Measurements from ENCODE around the gene HERPUD1.

Gene HERPUD1

GRCh38 chr16:56929639-56930038 is 2.3 kb upstream of the HERPUD1 start:
- no CpG with 5 or more reads among the region's 4 CpGs for WGBS, 2 donors (ENCODE audit: extremely low coverage in 2 of 2, insufficient read length in 2 of 2, insufficient replicate concordance in 1 of 2)
- H3K4me1 ChIP-seq (ENCODE audit: control insufficient read depth in 2 of 2, insufficient read depth in 1 of 2, low read depth in 1 of 2, low read length in 2 of 2), result peaks cover 15% of the 10 kb centered on the region in 2 donors
- H2BK12ac ChIP-seq (ENCODE audit: low read length), result no peak overlapping the region

GRCh38 chr16:56930486-56931270 is 1.3 kb upstream of the HERPUD1 start:
- peaks cover 8% of the 10 kb centered on the region for H3K79me1 ChIP-seq (ENCODE audit: low read depth, low read length)
- peak overlapping the region; percentile 96 for H2AK5ac ChIP-seq (ENCODE audit: low read depth, low read length)
- H2BK15ac ChIP-seq (ENCODE audit: low read length), result peak overlapping the region; percentile 53
- H3K36me3 ChIP-seq (replicated peaks in 1 of 2; ENCODE audit: control insufficient read depth in 2 of 2, insufficient read depth in 2 of 2, low read length in 2 of 2), result peaks cover 0 to 9% of the 10 kb centered on the region in 2 donors
- H3K18ac ChIP-seq (ENCODE audit: low read length), result peak overlapping the region; percentile 23
- H3K4me1 ChIP-seq (ENCODE audit: control insufficient read depth in 2 of 2, insufficient read depth in 1 of 2, low read depth in 1 of 2, low read length in 2 of 2), result peaks cover 15% of the 10 kb centered on the region in 2 donors
- H3K23ac ChIP-seq (ENCODE audit: low read depth, low read length, poor library complexity), result no peak overlapping the region
- peak overlapping the region; percentile 85 for H2AFZ ChIP-seq (ENCODE audit: low read length)
- H2BK120ac ChIP-seq (ENCODE audit: low read depth, low read length), result no peak overlapping the region
- H3K9ac ChIP-seq (ENCODE audit: low read depth, low read length, poor library complexity), result no peak overlapping the region
- peak overlapping the region in 1 of 2 donors; percentile 44 for H3K4me3 ChIP-seq (ENCODE audit: low read length in 2 of 2)
- DNase-seq (ENCODE audit: low spot score), result no peak
- no peaks in the 10 kb centered on the region for H3K27me3 ChIP-seq (ENCODE audit: control insufficient read depth in 3 of 3, insufficient read depth in 3 of 3, low read depth in 1 of 3, low read length in 3 of 3)
- no peak overlapping the region for H3K27ac ChIP-seq (replicated peaks; ENCODE audit: low read length)
- no peak overlapping the region for H3K4me2 ChIP-seq (ENCODE audit: insufficient read depth, low read length, poor library complexity, severe bottlenecking)
- WGBS, 2 donors (ENCODE audit: extremely low coverage in 2 of 2, insufficient read length in 2 of 2, insufficient replicate concordance in 1 of 2), result no CpG with 5 or more reads among the region's 15 CpGs
- no peak overlapping the region for H3K4ac ChIP-seq (ENCODE audit: low read length)
- no peak overlapping the region for H2BK12ac ChIP-seq (ENCODE audit: low read length)
- peak overlapping the region; percentile 70 for H4K8ac ChIP-seq (ENCODE audit: low read depth, low read length)
- no peaks in the 10 kb centered on the region for H3K9me3 ChIP-seq (replicated peaks in 1 of 2; ENCODE audit: control insufficient read depth in 2 of 2, insufficient read depth in 1 of 2, low read depth in 1 of 2, low read length in 2 of 2)
- H4K91ac ChIP-seq (ENCODE audit: low read depth, low read length, poor library complexity), result peak overlapping the region; percentile 5
- H2BK5ac ChIP-seq (ENCODE audit: low read length), result peak overlapping the region; percentile 59
- no peak overlapping the region for H3K14ac ChIP-seq (ENCODE audit: low read length)

More at GRCh38 chr16:56929639-56930038, 2.3 kb upstream of the HERPUD1 start:
- Histone ChIP-seq H2BK120ac (ENCODE audit: low read depth, low read length) (no peak overlapping the region), H3K79me1 (ENCODE audit: low read depth, low read length) (peaks cover 8% of the 10 kb centered on the region), H3K18ac (ENCODE audit: low read length) (no peak overlapping the region), H2AFZ (ENCODE audit: low read length) (no peak overlapping the region), H3K14ac (ENCODE audit: low read length) (no peak overlapping the region), H2AK5ac (ENCODE audit: low read depth, low read length) (no peak overlapping the region), H3K9me3 (replicated peaks in 1 of 2; ENCODE audit: control insufficient read depth in 2 of 2, insufficient read depth in 1 of 2, low read depth in 1 of 2, low read length in 2 of 2) (no peaks in the 10 kb centered on the region), H3K36me3 (replicated peaks in 1 of 2; ENCODE audit: control insufficient read depth in 2 of 2, insufficient read depth in 2 of 2, low read length in 2 of 2) (no peaks in the 10 kb centered on the region), H3K4me3 (ENCODE audit: low read length in 2 of 2) (no peak overlapping the region), H3K23ac (ENCODE audit: low read depth, low read length, poor library complexity) (no peak overlapping the region), H4K91ac (ENCODE audit: low read depth, low read length, poor library complexity) (no peak overlapping the region), H3K4me2 (ENCODE audit: insufficient read depth, low read length, poor library complexity, severe bottlenecking) (no peak overlapping the region), H3K4ac (ENCODE audit: low read length) (no peak overlapping the region), H3K27ac (replicated peaks; ENCODE audit: low read length) (no peak overlapping the region), H3K9ac (ENCODE audit: low read depth, low read length, poor library complexity) (no peak overlapping the region), H2BK5ac (ENCODE audit: low read length) (no peak overlapping the region), H4K8ac (ENCODE audit: low read depth, low read length) (no peak overlapping the region), H2BK15ac (ENCODE audit: low read length) (no peak overlapping the region), H3K27me3 (ENCODE audit: control insufficient read depth in 3 of 3, insufficient read depth in 3 of 3, low read depth in 1 of 3, low read length in 3 of 3) (no peaks in the 10 kb centered on the region)
- DNase-seq (ENCODE audit: low spot score), result no peak

GRCh38 chr16:56931271-56931891 is 561 bp upstream of the HERPUD1 start:
- peak overlapping the region; percentile 59 for H2BK5ac ChIP-seq (ENCODE audit: low read length)
- peak overlapping the region; percentile 1 for H3K4ac ChIP-seq (ENCODE audit: low read length)
- H3K79me1 ChIP-seq (ENCODE audit: low read depth, low read length), result peaks cover 8% of the 10 kb centered on the region
- peak overlapping the region; percentile 68 for H3K9ac ChIP-seq (ENCODE audit: low read depth, low read length, poor library complexity)
- H3K4me2 ChIP-seq (ENCODE audit: insufficient read depth, low read length, poor library complexity, severe bottlenecking), result peak overlapping the region; percentile 79
- H2AK5ac ChIP-seq (ENCODE audit: low read depth, low read length), result peak overlapping the region; percentile 96
- peak overlapping the region; percentile 95 for H2BK15ac ChIP-seq (ENCODE audit: low read length)
- H4K91ac ChIP-seq (ENCODE audit: low read depth, low read length, poor library complexity), result no peak overlapping the region
- peak overlapping the region; percentile 83 for H4K8ac ChIP-seq (ENCODE audit: low read depth, low read length)
- H3K23ac ChIP-seq (ENCODE audit: low read depth, low read length, poor library complexity), result peak overlapping the region; percentile 96
- peak overlapping the region; percentile 67 to 83 for H3K4me3 ChIP-seq (ENCODE audit: low read length in 2 of 2)
- no peak overlapping the region for H2BK120ac ChIP-seq (ENCODE audit: low read depth, low read length)
- no peaks in the 10 kb centered on the region for H3K9me3 ChIP-seq (replicated peaks in 1 of 2; ENCODE audit: control insufficient read depth in 2 of 2, insufficient read depth in 1 of 2, low read depth in 1 of 2, low read length in 2 of 2)
- no peak for DNase-seq (ENCODE audit: low spot score)
- WGBS, 2 donors (ENCODE audit: extremely low coverage in 2 of 2, insufficient read length in 2 of 2, insufficient replicate concordance in 1 of 2), result no CpG with 5 or more reads among the region's 25 CpGs
- peak overlapping the region; percentile 3 for H3K27ac ChIP-seq (replicated peaks; ENCODE audit: low read length)
- H3K4me1 ChIP-seq (ENCODE audit: control insufficient read depth in 2 of 2, insufficient read depth in 1 of 2, low read depth in 1 of 2, low read length in 2 of 2), result peaks cover 15% of the 10 kb centered on the region in 2 donors
- H3K18ac ChIP-seq (ENCODE audit: low read length), result peak overlapping the region; percentile 95
- no peak overlapping the region for H2BK12ac ChIP-seq (ENCODE audit: low read length)
- H3K36me3 ChIP-seq (replicated peaks in 1 of 2; ENCODE audit: control insufficient read depth in 2 of 2, insufficient read depth in 2 of 2, low read length in 2 of 2), result peaks cover 0 to 16% of the 10 kb centered on the region in 2 donors
- no peaks in the 10 kb centered on the region for H3K27me3 ChIP-seq (ENCODE audit: control insufficient read depth in 3 of 3, insufficient read depth in 3 of 3, low read depth in 1 of 3, low read length in 3 of 3)
- H2AFZ ChIP-seq (ENCODE audit: low read length), result peak overlapping the region; percentile 97
- no peak overlapping the region for H3K14ac ChIP-seq (ENCODE audit: low read length)
